PC-9 (cell line): ENCODE measurements around the gene GRM8.

ENCODE experiments used
- EZH2 ChIP-seq: fragments of 200-600 bp; sonication (generic); IDR thresholded peaks from 2 replicates; pipeline ENCODE4 v1.8.0; 2017; ENCODE audit warnings: antibody characterized with exemption, low read depth
- TF ChIP-seq, protein P1 (sequence below): fragments of 200-600 bp; sonication (generic); conservative IDR thresholded peaks from 2 replicates; pipeline ENCODE4 v1.6.1; 2017; ENCODE audit warnings: mixed run types, antibody characterized with exemption, mild to moderate bottlenecking, moderate library complexity

DNA sequence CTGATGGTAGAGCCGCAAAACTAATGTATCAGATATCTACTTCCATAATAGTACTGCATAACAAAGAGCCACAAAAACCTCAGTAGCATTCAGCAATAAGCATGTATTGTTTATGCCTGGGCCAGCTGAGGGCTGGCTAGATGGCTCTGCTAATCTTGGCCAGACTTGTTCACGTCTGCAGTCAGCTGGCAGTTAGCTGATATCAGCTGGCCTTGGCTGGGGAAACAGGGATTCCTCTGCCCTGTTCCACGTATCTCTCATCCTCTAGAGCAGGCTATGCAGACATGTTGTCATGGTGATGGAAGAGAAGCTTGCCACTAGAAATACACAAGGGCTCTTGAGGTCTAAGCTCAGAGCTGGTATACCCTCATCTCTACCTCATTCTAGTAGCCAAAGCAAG is 62.9 kb downstream of the GRM8 start:
- TF ChIP-seq, protein P1, sequence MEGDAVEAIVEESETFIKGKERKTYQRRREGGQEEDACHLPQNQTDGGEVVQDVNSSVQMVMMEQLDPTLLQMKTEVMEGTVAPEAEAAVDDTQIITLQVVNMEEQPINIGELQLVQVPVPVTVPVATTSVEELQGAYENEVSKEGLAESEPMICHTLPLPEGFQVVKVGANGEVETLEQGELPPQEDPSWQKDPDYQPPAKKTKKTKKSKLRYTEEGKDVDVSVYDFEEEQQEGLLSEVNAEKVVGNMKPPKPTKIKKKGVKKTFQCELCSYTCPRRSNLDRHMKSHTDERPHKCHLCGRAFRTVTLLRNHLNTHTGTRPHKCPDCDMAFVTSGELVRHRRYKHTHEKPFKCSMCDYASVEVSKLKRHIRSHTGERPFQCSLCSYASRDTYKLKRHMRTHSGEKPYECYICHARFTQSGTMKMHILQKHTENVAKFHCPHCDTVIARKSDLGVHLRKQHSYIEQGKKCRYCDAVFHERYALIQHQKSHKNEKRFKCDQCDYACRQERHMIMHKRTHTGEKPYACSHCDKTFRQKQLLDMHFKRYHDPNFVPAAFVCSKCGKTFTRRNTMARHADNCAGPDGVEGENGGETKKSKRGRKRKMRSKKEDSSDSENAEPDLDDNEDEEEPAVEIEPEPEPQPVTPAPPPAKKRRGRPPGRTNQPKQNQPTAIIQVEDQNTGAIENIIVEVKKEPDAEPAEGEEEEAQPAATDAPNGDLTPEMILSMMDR = no peak
- no peak for TF ChIP-seq EZH2
